Medulla oblongata (tissue), 1 donor: ENCODE results near the gene PCGF3.
"Not testable (repeated sequence)": the region's sequence is repeated elsewhere in the genome, so short reads cannot be mapped to it uniquely, and the experiment has no call there.

Experiments
- DNase-seq: peaks from one replicate; pipeline ENCODE4 v3.0.0-alpha.2; 2015; ENCODE audit errors: extremely low spot score

The PCGF3 gene

GRCh38 chr4:683247-683897 lies 22.3 kb upstream of the PCGF3 start:
- no peak for DNase-seq

DNA sequence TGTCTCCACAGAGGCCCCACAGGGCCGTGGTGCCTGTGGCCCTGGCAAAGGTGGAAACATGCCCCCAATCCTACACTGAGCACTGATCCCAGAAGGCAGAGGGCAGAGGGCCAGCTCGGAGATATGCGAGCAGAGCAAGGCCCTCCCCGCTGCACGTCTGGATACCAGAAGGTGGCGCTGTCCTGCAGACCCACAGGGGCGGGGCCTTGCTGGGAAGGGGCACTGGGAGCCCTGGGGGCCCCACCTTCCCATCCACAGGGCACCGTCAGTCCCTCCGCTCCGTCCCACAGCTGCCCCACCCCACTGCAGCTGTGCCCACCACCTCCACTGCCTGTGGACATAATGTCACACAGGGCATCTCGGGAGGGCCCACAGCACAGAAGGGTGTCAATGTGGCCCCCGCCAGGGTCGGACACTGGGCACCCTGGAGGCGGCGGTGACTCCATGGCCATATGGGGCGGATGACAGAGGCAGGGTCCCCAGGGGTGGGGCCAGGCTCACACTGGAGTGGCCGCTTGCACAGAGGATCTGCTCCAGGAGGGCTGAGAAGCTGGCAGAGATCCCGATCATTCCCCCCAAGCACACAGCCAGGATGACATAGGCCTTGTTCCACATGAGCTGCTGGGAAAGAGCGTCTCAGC lies 21.5 kb upstream of the PCGF3 start:
- peak; percentile 78 for DNase-seq

- DNase-seq, result no peak
Measured at GRCh38 chr4:684623-685327, 20.9 kb upstream of the PCGF3 start.

DNA sequence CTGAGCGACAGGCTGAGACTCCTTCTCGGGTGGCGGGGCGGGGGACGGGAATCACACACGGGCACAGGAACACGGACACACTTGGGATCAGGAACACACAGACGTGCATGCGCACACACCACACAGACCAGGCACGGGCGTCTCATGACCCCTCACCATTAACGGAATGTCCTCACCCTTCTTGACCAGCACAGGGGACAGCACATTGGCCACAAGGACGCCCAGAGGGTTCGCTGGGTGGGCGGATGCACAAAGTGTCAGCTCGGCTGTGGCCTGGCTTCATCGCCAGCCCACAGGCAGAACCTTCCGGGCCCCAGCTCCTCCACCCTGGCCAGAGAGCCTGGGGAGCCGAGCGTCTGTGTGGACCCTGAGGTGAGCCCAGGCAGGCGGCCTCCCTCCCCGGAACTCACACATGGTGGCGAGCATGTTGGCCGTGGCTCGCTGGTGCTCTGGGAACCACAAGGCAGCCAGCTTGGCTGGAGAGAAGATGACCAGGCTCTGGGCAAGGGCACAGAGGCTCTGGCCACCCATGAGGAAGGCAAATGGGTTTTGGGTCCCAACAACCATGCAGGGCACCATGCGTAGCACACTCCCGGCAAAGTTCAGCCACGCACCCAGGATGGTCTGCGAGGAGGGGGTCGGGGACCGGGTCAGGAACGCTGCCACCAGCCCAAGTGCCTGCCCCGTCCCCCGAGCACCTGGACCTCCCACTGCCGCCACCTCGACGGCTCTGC lies 19.8 kb upstream of the PCGF3 start:
- no peak for DNase-seq

- no peak for DNase-seq
Measured at GRCh38 chr4:686413-687040, 19.1 kb upstream of the PCGF3 start.

GRCh38 chr4:687048-687970 lies 18.3 kb upstream of the PCGF3 start:
- DNase-seq, result no peak

DNA sequence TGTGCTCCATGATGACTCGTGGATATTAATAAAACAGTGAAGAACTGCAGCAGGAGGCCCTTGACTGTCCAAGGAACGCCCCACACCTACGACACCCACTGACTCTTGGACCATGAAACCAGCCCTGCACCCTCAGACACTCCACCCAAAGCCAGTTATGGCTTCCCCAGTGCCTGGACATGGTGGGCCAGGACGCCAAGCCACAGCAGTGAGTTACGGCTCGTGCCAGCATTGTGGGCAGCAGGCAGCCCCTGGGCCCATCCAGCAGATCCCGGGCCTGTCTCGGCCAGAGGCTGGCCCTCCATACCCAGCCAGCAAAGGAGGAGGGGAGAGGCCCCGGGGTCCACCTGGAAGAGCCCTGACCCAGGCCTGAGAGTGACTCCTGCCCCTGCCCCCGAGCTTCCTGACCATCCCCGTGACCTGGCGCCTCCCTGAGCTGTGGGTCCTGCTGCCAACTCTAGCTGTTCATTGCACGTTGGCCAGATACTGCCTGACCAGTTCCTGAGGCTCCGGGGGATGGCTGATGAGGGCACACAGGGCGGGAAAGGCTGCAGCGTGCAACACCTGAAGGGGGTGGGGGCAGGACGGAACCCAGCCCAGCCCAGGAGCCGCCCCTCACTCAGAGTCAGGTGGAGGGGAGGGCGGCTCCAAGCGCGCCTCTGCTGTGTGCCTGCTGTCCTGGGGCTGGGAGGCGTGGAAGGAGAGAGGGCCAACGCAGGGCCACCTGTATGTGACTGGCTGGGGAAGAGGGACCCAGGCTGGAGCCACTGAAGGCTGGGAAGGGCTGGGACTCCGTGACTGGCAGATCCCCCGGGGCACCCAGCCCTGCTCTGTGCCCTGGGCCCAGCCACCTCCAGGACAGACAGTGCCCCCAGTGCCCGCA lies 17.4 kb upstream of the PCGF3 start:
- no peak for DNase-seq

DNA sequence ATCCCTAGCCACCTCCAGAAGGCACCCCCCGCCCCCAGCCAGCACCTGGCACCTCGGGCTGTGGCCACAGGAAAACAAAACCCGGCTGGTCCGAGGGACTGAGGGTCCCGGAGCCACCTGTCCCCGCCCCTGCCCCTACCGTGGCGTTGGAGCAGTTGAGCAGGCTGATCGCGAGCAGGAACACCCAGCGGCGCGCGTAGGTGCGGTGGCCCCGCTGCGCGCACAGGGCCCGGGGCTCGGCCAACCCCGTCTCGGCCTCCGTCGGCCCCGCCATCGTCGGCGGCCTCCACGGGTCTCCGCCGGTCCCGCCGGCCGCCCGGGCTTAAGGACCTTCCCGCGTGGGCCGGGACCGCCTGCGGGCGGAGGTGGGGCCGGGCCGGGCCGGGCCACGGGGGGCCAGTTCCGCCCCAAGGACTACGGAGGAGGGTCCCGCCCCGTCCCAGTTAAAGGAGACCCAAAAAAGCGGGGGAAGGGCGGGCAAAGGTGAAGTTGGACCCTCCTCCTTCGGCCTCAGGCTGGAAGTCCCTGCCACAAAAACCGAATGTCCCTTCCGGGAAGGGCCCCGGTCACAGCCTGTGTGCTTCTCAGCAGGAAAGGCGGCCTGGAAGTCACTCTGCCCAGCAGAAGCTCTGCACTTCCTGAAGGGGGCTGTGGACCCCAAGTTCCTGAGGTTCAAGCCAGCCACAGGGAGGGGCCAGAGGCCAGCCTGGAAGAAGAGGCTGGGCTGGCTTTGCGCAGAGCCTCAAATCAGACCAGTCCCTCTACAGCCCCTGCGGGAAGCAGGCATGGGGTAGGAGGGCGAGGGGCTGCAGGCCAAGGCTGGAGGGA lies 16.6 kb upstream of the PCGF3 start, which contains the start of gene SLC49A3:
Gene SLC49A3, minus strand, starts transcription at position 298 of the 828 bp plus-strand sequence. Its CDS starts 24 bp downstream, at position 274.
- DNase-seq, result no peak

DNA sequence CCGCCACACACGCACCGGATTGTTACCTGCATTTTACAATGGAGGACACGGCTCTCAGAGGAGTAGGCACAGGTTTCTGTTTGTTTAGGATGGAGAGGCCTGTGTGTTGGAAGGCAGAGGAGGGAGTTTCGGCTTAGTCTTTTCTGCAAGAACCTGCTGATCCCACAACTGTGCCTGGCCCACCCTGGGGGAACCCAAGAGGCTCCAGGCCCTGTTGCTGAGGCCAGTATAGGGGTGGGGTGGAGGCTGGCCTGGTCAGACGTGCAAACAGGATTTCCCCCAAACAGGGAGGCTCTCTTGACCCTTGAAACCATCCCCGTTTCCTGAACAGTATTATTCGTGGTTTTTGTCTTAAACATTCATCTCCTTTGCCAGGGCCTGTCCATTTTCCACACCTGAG lies 15.9 kb upstream of the PCGF3 start:
- DNase-seq, result no peak

DNA sequence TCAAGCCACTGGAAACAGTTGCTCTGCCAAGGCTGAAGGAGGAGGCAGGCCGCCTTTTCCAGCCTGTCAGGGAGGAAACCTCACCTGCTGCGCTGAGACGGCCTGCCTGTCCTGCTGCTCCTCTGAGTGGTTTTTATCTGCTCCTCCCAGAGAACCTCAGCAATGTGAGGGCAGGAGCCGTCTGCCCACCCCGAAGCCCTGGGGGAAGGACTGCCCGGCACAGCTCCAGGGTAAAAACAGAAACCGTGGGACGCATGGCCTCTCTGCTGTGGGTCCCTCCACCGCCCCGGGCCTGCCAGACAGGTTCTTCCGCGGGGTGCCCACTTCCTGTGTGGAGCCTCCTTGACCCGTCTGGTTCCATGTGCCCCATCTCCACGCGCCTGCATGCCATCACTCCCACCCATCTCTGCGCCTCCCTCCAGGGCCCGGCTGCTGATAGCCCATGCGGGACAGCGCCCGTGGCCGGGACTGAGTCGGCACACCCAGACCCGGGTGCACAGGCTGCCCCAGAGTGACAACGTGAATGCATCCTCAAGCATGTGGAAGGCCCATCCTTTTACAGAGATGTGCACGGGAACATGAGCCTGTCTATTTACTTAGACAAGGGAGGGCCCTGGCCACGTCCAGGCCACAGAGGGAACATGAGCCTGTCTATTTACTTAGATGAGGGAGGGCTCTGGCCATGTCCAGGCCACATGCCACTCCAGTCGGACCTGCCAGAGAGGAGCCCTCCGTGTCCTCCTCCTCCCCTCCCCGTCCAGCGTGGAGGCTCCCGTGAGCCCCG lies 12.7 kb upstream of the PCGF3 start:
- DNase-seq, result no peak

GRCh38 chr4:694341-694940 lies 11.2 kb upstream of the PCGF3 start:
- DNase-seq, result not testable (repeated sequence)

- no peak for DNase-seq
Measured at GRCh38 chr4:699816-700580, 5.6 kb upstream of the PCGF3 start.

DNA sequence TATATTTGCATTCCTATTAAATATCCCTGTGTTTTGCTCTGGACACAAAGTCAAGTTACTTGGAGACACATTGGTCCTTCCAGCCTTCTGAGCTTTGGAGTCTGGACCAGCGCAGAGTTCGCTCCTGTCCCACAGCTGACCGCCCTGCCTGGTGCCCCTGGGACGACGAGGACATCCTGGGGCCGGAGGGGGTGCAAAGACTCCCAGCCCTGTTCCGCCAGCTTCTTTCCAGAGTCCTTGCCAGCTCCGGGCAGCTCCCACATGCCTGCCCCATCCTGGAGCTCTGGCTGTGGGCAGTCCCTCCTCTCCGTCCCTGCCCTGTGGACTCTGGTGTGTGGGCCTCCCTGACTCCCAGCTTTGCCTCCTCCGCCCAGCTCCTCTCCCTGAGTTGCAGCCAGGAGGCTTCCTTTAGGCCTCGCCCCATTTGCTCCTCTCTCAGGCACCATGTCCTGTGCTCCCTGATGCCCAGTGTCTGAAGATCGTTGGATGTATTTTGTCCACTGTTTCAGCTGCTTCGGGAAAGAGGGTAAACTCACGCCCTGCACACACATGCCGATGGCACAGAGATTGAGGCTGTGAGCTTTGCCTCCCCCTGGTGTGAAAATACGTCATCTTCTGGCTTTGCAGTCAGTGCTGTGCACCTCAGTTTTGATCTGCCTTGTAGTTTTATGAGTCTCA lies 4.9 kb upstream of the PCGF3 start:
- no peak for DNase-seq

DNA sequence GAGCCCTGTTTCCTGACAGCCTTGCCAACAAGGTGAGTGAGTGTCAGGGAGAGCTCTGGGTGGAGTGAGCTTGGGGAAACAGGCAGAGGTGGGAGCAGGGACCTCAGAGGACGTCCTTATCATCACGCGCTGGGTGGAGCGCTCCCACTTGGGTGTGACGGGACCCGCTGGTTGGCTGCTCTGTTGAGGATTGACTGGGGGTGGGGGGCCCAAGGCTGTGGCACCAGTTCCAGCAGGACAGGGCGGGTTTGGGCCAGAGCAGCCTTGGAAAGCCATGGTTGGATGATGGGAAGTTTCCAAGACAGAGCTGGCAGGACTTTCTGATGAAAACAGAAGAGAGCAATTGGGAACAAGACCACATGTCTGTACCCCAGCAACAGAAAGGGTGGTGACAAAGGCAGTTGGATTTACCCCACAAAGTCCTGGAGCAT lies 3.0 kb upstream of the PCGF3 start:
- peak; percentile 54 for DNase-seq

GRCh38 chr4:703336-704197 lies 2.1 kb upstream of the PCGF3 start:
- DNase-seq, result no peak
